Liver (tissue), 9 donors: ENCODE results near the gene HOXA3. TPM values are rescaled to one million over a fixed set of nuclear protein-coding genes. Genes with fewer than 3 reads are reported as not detected.
A peak's percentile ranks its signal among the peaks of the same experiment; 100 is the strongest.

Source experiments
- DNase-seq: peaks from one replicate; pipeline ENCODE4 v3.0.0-alpha.2; 2017; ENCODE audit warnings: low spot score
- H3K27ac ChIP-seq, 2 donors: one replicate each; pipeline ENCODE4 v1.7.0; 2013; ENCODE audit warnings: inconsistent platforms in 2 of 2, low read length in 2 of 2, control low read depth in 1 of 2, low read depth in 1 of 2, mild to moderate bottlenecking in 1 of 2
- H3K27me3 ChIP-seq, 4 donors: one replicate each; pipeline versions ENCODE4 v1.6.1 to v1.7.0; 2013; ENCODE audit warnings: low read length in 3 of 4, inconsistent platforms in 1 of 4, mild to moderate bottlenecking in 1 of 4, moderate library complexity in 1 of 4; ENCODE audit not compliant: control insufficient read depth in 4 of 4, insufficient read depth in 4 of 4
- H3K36me3 ChIP-seq, 4 donors: one replicate each; pipeline versions ENCODE4 v1.6.1 to v1.7.0; 2013; ENCODE audit warnings: low read length in 3 of 4, mild to moderate bottlenecking in 3 of 4, low read depth in 1 of 4, moderate library complexity in 1 of 4; ENCODE audit not compliant: control insufficient read depth in 4 of 4, insufficient read depth in 3 of 4
- H3K4me1 ChIP-seq, 4 donors: one replicate each; pipeline versions ENCODE4 v1.6.1 to v1.7.0; 2013; ENCODE audit warnings: low read length in 3 of 4, mild to moderate bottlenecking in 3 of 4, moderate library complexity in 1 of 4; ENCODE audit not compliant: control insufficient read depth in 4 of 4, insufficient read depth in 4 of 4
- H3K4me3 ChIP-seq, 3 donors: one replicate each; pipeline versions ENCODE4 v1.6.1 to v1.7.0; 2013; ENCODE audit warnings: low read length in 3 of 3, control low read depth in 1 of 3, low read depth in 1 of 3, mild to moderate bottlenecking in 1 of 3
- H3K9ac ChIP-seq, 2 donors: one replicate each; pipeline ENCODE4 v1.7.0; 2013; ENCODE audit warnings: low read length in 2 of 2, mild to moderate bottlenecking in 2 of 2, moderate library complexity in 2 of 2, control low read depth in 1 of 2, low read depth in 1 of 2
- H3K9me3 ChIP-seq, 4 donors: one replicate each; pipeline versions ENCODE4 v1.6.1 to v1.7.0; 2013; ENCODE audit warnings: low read length in 3 of 4; ENCODE audit not compliant: control insufficient read depth in 4 of 4
- ATF3 ChIP-seq: IDR thresholded peaks from 2 replicates; pipeline ENCODE4 v1.6.1; 2016; ENCODE audit warnings: antibody characterized with exemption
- EGR1 ChIP-seq, 2 donors: IDR thresholded peaks; 2 replicates each; pipeline ENCODE4 v1.6.1; 2016 to 2018; ENCODE audit warnings: antibody characterized with exemption in 2 of 2, low read depth in 2 of 2
- FOXA1 ChIP-seq: IDR thresholded peaks from 2 replicates; pipeline ENCODE4 v1.6.1; 2016; ENCODE audit warnings: antibody characterized with exemption
- FOXA2 ChIP-seq: IDR thresholded peaks from 2 replicates; pipeline ENCODE4 v1.6.1; 2016; ENCODE audit warnings: antibody characterized with exemption
- GABPA ChIP-seq, 2 donors: IDR thresholded peaks in 1 of 2; conservative IDR thresholded peaks in 1 of 2; 2 replicates each; pipeline ENCODE4 v1.6.1; 2016; ENCODE audit warnings: antibody characterized with exemption in 2 of 2, mild to moderate bottlenecking in 1 of 2, moderate library complexity in 1 of 2
- HNF4A ChIP-seq, 2 donors: conservative IDR thresholded peaks; 2 replicates each; pipeline ENCODE4 v1.6.1; 2016; ENCODE audit warnings: antibody characterized with exemption in 2 of 2, mild to moderate bottlenecking in 2 of 2
- HNF4G ChIP-seq: IDR thresholded peaks from 2 replicates; pipeline ENCODE4 v1.6.1; 2016; ENCODE audit warnings: antibody characterized with exemption
- JUND ChIP-seq, 2 donors: IDR thresholded peaks; 2 replicates each; pipeline ENCODE4 v1.6.1; 2016; ENCODE audit warnings: antibody characterized with exemption in 2 of 2
- NR2F2 ChIP-seq: IDR thresholded peaks from 2 replicates; pipeline ENCODE4 v1.6.1; 2016; ENCODE audit warnings: antibody characterized with exemption
- RAD21 ChIP-seq, 2 donors: IDR thresholded peaks; 2 replicates each; pipeline ENCODE4 v1.6.1; 2016; ENCODE audit warnings: antibody characterized with exemption in 2 of 2, mild to moderate bottlenecking in 2 of 2
- RXRA ChIP-seq, 2 donors: IDR thresholded peaks; 2 replicates each; pipeline ENCODE4 v1.6.1; 2017 to 2018; ENCODE audit warnings: antibody characterized with exemption in 2 of 2, mild to moderate bottlenecking in 1 of 2
- SP1 ChIP-seq: IDR thresholded peaks from 2 replicates; pipeline ENCODE4 v1.6.1; 2018; ENCODE audit warnings: antibody characterized with exemption, mild to moderate bottlenecking
- TAF1 ChIP-seq: conservative IDR thresholded peaks from 2 replicates; pipeline ENCODE4 v1.6.1; 2016; ENCODE audit warnings: antibody characterized with exemption, mild to moderate bottlenecking
- YY1 ChIP-seq: IDR thresholded peaks from 2 replicates; pipeline ENCODE4 v1.6.1; 2016; ENCODE audit warnings: antibody characterized with exemption, mild to moderate bottlenecking
- ZBTB33 ChIP-seq: IDR thresholded peaks from 2 replicates; pipeline ENCODE4 v1.6.1; 2016; ENCODE audit warnings: antibody characterized with exemption
- WGBS: extraction: QIAGEN DNeasy Blood & Tissue Kit; methylation state at CpG from one replicate; pipeline ENCODE4 v1.1.7; 2013; 5-methylcytosine and 5-hydroxymethylcytosine counted together
- polyA plus RNA-seq, 2 donors: library from polyadenylated mRNA; stranded (reverse) in 1 of 2; unstranded in 1 of 2; fragments of 200-250 nt in 1 of 2; fragments of >200 nt in 1 of 2; fragmentation: Nextera tagmentation in 1 of 2; extraction: Ambion mirVana in 1 of 2; gene quantifications; one replicate each; pipeline versions ENCODE4 v1.2.1 to v1.2.3, GENCODE V29; 2013 to 2015
- total RNA-seq, 2 donors: library from RNA; depleted of rRNA; stranded (reverse); fragments of >200 nt; gene quantifications; one replicate each; pipeline ENCODE4 v1.2.3, GENCODE V29; 2014
- TF ChIP-seq, protein P1 (sequence below): IDR thresholded peaks from 2 replicates; pipeline ENCODE4 v1.6.1; 2016; ENCODE audit warnings: antibody characterized with exemption
- TF ChIP-seq, protein P2 (sequence below): IDR thresholded peaks from 2 replicates; pipeline ENCODE4 v1.6.1; 2016; ENCODE audit warnings: antibody characterized with exemption, mild to moderate bottlenecking
- TF ChIP-seq, protein P3 (sequence below): fragments of 150-350 bp; IDR thresholded peaks from 2 replicates; pipeline ENCODE4 v1.5.1; 2017; ENCODE audit warnings: improper control_type of control experiment, low read depth, low read length; ENCODE audit not compliant: missing input control
- donor health status: healthy.
- donor health status: healthy.
- donor health status: healthy.
- donor health status: healthy.
- donor health status: healthy.

The HOXA3 gene
- total and polyA plus RNA-seq, 4 donors, result 0.11 to 0.28 (median 0.20) TPM

GRCh38 chr7:27185013-27185853 lies 32.9 kb upstream of the HOXA3 start, which contains the start of gene HOXA11:
Gene HOXA11, minus strand, starts transcription at chr7:27185232. Its CDS starts 88 bp downstream, at chr7:27185144.
- no peaks in the 10 kb centered on the region for H3K36me3 ChIP-seq
- DNase-seq, result no peak
- no peak within 1 kb of the TSS for H3K27ac ChIP-seq
- WGBS, result 9% methylated on average over 43 of the region's 43 CpGs
- no peak for TF ChIP-seq NR2F2
- H3K4me3 ChIP-seq, result peak within 1 kb of the TSS in 1 of 3 donors; percentile 36
- H3K27me3 ChIP-seq, result peaks cover 13 to 48% (median 32%) of the 10 kb centered on the region in 4 donors
- peaks cover 6 to 27% (median 17%) of the 10 kb centered on the region in 4 donors for H3K4me1 ChIP-seq
- H3K9ac ChIP-seq, result no peak within 1 kb of the TSS
- peaks cover 0 to 4% (median 0%) of the 10 kb centered on the region in 4 donors for H3K9me3 ChIP-seq

DNA sequence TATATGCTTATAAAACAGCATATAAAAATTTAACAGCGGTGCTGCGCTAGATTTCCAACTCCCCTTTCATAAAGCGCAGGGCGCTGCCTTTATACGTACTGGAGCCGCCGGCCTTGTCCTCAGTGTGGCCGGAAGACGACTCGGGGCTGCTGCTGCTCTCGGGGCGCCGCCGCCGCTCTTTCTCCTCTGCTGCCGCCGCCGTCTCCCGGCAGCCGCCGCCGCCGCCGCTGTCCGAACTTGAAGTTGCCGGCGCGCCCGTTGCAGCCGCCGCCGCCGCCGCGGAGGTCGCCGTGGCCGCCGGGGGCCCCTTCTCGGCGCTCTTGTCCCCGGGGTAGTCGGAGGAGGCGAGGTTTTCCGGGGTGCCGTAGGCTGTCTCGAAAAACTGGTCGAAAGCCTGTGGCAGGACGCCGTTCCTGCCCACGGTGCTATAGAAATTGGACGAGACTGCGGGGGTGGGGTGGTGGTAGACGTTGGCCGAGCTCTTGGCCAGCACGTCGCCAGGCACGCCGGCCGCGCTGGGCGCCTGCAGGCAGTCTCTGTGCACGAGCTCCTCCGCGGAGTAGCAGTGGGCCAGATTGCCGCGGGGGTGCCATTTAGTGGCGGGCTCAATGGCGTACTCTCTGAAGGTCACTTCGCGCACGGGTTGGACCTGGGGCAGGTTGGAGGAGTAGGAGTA lies 32.1 kb upstream of the HOXA3 start:
- no peak for DNase-seq
- H3K27me3 ChIP-seq, result peaks cover 13 to 50% (median 29%) of the 10 kb centered on the region in 4 donors
- no peak overlapping the region for H3K9ac ChIP-seq
- H3K4me3 ChIP-seq, result peak overlapping the region in 1 of 3 donors; percentile 36
- peaks cover 6 to 33% (median 20%) of the 10 kb centered on the region in 4 donors for H3K4me1 ChIP-seq
- no peak for TF ChIP-seq FOXA1
- H3K9me3 ChIP-seq, result peaks cover 0 to 4% (median 0%) of the 10 kb centered on the region in 4 donors
- H3K27ac ChIP-seq, result no peak overlapping the region
- no peaks in the 10 kb centered on the region for H3K36me3 ChIP-seq
- WGBS, result 5% methylated on average over 72 of the region's 72 CpGs

DNA sequence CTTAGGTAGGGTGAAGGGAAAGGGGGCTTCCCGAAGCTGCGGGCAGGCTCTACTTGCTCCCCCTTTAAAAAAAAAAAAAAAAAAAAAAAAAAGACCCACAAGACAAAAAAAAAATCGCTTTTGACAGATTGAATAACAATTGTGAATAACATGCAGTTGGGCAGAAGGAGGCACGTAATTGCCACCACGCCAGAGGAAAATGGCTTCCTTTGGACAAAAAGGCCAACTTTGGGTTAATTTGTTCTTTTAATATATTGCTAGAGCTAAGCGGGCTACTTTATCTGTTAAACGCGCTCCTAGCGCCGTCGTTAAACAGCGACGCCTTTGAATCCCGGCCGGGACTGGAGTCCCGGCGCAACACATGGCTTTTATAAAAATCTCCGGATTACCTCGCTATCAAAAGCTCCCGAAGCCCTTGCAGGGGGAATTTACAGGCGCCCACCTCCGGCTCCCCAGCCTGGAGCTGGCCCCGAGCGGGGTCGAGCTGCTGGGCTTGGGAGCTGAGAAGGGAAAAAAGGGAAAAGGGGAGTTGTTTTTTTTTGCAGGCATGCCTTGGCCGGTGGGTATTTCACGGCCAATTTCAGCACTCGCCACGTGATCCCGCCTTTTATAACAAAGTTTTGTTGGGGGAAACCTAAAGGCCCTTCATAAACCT lies 31.4 kb upstream of the HOXA3 start:
- H3K4me3 ChIP-seq, result peak overlapping the region in 1 of 3 donors; percentile 36
- DNase-seq, result no peak
- H3K9me3 ChIP-seq, result peaks cover 0 to 4% (median 0%) of the 10 kb centered on the region in 4 donors
- no peak overlapping the region for H3K9ac ChIP-seq
- peaks cover 13 to 54% (median 28%) of the 10 kb centered on the region in 4 donors for H3K27me3 ChIP-seq
- no peak overlapping the region for H3K27ac ChIP-seq
- H3K36me3 ChIP-seq, result no peaks in the 10 kb centered on the region
- TF ChIP-seq JUND (IDR thresholded peaks at IDR 0.05) (no peak), NR2F2 (no peak), HNF4A (conservative IDR thresholded peaks at IDR 0.05) (no peak), EGR1 (IDR thresholded peaks at IDR 0.05; ENCODE audit: low read depth in 2 of 2) (no peak), GABPA (IDR thresholded peaks at IDR 0.05 in 1 of 2, conservative IDR thresholded peaks at IDR 0.05 in 1 of 2) (no peak), ZBTB33 (no peak), TAF1 (no peak), RXRA (IDR thresholded peaks at IDR 0.05) (no peak), HNF4G (no peak), YY1 (no peak), SP1 (no peak), ATF3 (no peak), FOXA1 (no peak), FOXA2 (no peak), RAD21 (IDR thresholded peaks at IDR 0.05) (no peak)
- TF ChIP-seq, protein P1, sequence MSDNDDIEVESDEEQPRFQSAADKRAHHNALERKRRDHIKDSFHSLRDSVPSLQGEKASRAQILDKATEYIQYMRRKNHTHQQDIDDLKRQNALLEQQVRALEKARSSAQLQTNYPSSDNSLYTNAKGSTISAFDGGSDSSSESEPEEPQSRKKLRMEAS, result no peak
- TF ChIP-seq, protein P2, sequence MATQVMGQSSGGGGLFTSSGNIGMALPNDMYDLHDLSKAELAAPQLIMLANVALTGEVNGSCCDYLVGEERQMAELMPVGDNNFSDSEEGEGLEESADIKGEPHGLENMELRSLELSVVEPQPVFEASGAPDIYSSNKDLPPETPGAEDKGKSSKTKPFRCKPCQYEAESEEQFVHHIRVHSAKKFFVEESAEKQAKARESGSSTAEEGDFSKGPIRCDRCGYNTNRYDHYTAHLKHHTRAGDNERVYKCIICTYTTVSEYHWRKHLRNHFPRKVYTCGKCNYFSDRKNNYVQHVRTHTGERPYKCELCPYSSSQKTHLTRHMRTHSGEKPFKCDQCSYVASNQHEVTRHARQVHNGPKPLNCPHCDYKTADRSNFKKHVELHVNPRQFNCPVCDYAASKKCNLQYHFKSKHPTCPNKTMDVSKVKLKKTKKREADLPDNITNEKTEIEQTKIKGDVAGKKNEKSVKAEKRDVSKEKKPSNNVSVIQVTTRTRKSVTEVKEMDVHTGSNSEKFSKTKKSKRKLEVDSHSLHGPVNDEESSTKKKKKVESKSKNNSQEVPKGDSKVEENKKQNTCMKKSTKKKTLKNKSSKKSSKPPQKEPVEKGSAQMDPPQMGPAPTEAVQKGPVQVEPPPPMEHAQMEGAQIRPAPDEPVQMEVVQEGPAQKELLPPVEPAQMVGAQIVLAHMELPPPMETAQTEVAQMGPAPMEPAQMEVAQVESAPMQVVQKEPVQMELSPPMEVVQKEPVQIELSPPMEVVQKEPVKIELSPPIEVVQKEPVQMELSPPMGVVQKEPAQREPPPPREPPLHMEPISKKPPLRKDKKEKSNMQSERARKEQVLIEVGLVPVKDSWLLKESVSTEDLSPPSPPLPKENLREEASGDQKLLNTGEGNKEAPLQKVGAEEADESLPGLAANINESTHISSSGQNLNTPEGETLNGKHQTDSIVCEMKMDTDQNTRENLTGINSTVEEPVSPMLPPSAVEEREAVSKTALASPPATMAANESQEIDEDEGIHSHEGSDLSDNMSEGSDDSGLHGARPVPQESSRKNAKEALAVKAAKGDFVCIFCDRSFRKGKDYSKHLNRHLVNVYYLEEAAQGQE, result no peak
- TF ChIP-seq, protein P3, sequence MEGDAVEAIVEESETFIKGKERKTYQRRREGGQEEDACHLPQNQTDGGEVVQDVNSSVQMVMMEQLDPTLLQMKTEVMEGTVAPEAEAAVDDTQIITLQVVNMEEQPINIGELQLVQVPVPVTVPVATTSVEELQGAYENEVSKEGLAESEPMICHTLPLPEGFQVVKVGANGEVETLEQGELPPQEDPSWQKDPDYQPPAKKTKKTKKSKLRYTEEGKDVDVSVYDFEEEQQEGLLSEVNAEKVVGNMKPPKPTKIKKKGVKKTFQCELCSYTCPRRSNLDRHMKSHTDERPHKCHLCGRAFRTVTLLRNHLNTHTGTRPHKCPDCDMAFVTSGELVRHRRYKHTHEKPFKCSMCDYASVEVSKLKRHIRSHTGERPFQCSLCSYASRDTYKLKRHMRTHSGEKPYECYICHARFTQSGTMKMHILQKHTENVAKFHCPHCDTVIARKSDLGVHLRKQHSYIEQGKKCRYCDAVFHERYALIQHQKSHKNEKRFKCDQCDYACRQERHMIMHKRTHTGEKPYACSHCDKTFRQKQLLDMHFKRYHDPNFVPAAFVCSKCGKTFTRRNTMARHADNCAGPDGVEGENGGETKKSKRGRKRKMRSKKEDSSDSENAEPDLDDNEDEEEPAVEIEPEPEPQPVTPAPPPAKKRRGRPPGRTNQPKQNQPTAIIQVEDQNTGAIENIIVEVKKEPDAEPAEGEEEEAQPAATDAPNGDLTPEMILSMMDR, result no peak
- 7% methylated on average over 30 of the region's 30 CpGs for WGBS
- peaks cover 6 to 34% (median 20%) of the 10 kb centered on the region in 4 donors for H3K4me1 ChIP-seq
